Endothelial cell of umbilical vein (primary cell): ENCODE measurements around the gene C4orf51. TPM values are rescaled to one million over a fixed set of nuclear protein-coding genes. Genes with fewer than 3 reads are reported as not detected.
A peak's percentile ranks its signal among the peaks of the same experiment; 100 is the strongest.

Experiments used
- BruUV-seq: library from RNA; stranded (reverse); fragments of 400-500 nt; replicated peaks from 2 replicates; lab custom pipeline; 2021; lab: Mats Ljungman, UMichigan
- CTCF ChIA-PET: fragments of 300-600, 350-600 bp; sonication (Branson Sonifier 250); formaldehyde crosslinking; loops from one replicate; lab custom pipeline; 2021; ENCODE audit warnings: antibody characterized with exemption, inconsistent platforms; lab: Charles Lee
- POLR2A ChIA-PET: fragments of 300-600, 350-600 bp; sonication (Branson Sonifier 250); formaldehyde crosslinking; loops from one replicate; lab custom pipeline; 2021; ENCODE audit warnings: antibody characterized with exemption, inconsistent platforms; lab: Charles Lee
- DNase-seq: peaks from one replicate; pipeline ENCODE4 v3.0.0-alpha.2; 2011; ENCODE audit warnings: low read depth, low spot score
- FAIRE-seq: peaks from 2 replicates; lab custom pipeline; 2011; peaks lifted over from hg19 to GRCh38; lab: Jason Lieb, UNC
- H2AFZ ChIP-seq: 2 replicates; pipeline ENCODE4 v1.6.0; 2012; ENCODE audit warnings: low read depth, low read length, control low read depth, inconsistent platforms
- H3K27ac ChIP-seq: 2 replicates; pipeline ENCODE4 v1.5.1; 2011; ENCODE audit warnings: low read depth, mild to moderate bottlenecking, control low read depth, low read length, moderate library complexity; ENCODE audit not compliant: insufficient read depth
- H3K27me3 ChIP-seq, 2 experiments: 2 replicates each; pipeline versions ENCODE4 v1.6.0 to v1.6.1; 2011; ENCODE audit warnings: low read length in 2 of 2, mixed read lengths in 1 of 2; ENCODE audit not compliant: control insufficient read depth in 2 of 2, insufficient read depth in 2 of 2
- H3K36me3 ChIP-seq, 2 experiments: 2 replicates in 1 of 2; 3 replicates in 1 of 2; pipeline ENCODE4 v1.5.1; 2011; ENCODE audit warnings: low read length in 2 of 2, mild to moderate bottlenecking in 1 of 2, moderate library complexity in 1 of 2; ENCODE audit not compliant: control insufficient read depth in 2 of 2, insufficient read depth in 2 of 2; ENCODE audit errors: extremely low read depth in 1 of 2
- H3K4me1 ChIP-seq: 3 replicates; pipeline ENCODE4 v1.5.1; 2011; ENCODE audit warnings: mild to moderate bottlenecking, low read length; ENCODE audit not compliant: control insufficient read depth, insufficient read depth; ENCODE audit errors: extremely low read depth
- H3K4me2 ChIP-seq: 2 replicates; pipeline ENCODE4 v1.6.1; 2011; ENCODE audit warnings: low read length, control low read depth, mixed read lengths; ENCODE audit not compliant: insufficient read depth
- H3K4me3 ChIP-seq, 3 experiments: fragments of 200-600 bp in 1 of 3; sonication (generic), shearing (Covaris generic) in 1 of 3; replicated peaks in 1 of 3; 2 replicates each; pipeline ENCODE4 v1.5.1; 2011 to 2016; ENCODE audit warnings: control low read depth in 3 of 3, low read length in 3 of 3, mild to moderate bottlenecking in 2 of 3, inconsistent platforms in 1 of 3, low read depth in 1 of 3, moderate library complexity in 1 of 3; ENCODE audit not compliant: insufficient read depth in 1 of 3
- H3K79me2 ChIP-seq: 2 replicates; pipeline ENCODE4 v1.6.0; 2012; ENCODE audit warnings: low read length, inconsistent platforms; ENCODE audit not compliant: control insufficient read depth, insufficient read depth
- H3K9ac ChIP-seq: replicated peaks from 2 replicates; pipeline ENCODE3; 2011; ENCODE audit warnings: low read length, control low read depth; ENCODE audit not compliant: insufficient read depth; ENCODE audit errors: extremely low read depth
- H3K9me1 ChIP-seq: replicated peaks from 3 replicates; pipeline ENCODE4 v1.6.0; 2011; ENCODE audit warnings: mild to moderate bottlenecking, low read length; ENCODE audit not compliant: control insufficient read depth, insufficient read depth; ENCODE audit errors: extremely low read depth
- H3K9me3 ChIP-seq: replicated peaks from 2 replicates; pipeline ENCODE4 v1.5.1; 2012; ENCODE audit warnings: low read length, inconsistent platforms; ENCODE audit not compliant: control insufficient read depth, insufficient read depth
- H4K20me1 ChIP-seq: replicated peaks from 2 replicates; pipeline ENCODE3; 2011; ENCODE audit warnings: mild to moderate bottlenecking, low read length; ENCODE audit not compliant: control insufficient read depth, insufficient read depth; ENCODE audit errors: extremely low read depth
- CTCF ChIP-seq, 2 donors: IDR thresholded peaks; 1 replicate in 1 of 2; 2 replicates in 1 of 2; pipeline ENCODE4 v1.5.1; 2011; ENCODE audit warnings: low read length in 2 of 2, mild to moderate bottlenecking in 2 of 2, moderate library complexity in 2 of 2, control low read depth in 1 of 2, inconsistent platforms in 1 of 2, low read depth in 1 of 2; ENCODE audit not compliant: insufficient read depth in 1 of 2; ENCODE audit errors: extremely low read depth in 1 of 2
- EZH2 ChIP-seq: IDR thresholded peaks from 2 replicates; pipeline ENCODE4 v1.6.1; 2012; ENCODE audit warnings: borderline replicate concordance, low read depth, mild to moderate bottlenecking, moderate library complexity, low read length, inconsistent platforms; ENCODE audit not compliant: severe bottlenecking
- FOS ChIP-seq: IDR thresholded peaks from 2 replicates; pipeline ENCODE4 v1.6.1; 2011; ENCODE audit warnings: mild to moderate bottlenecking, low read length, moderate library complexity, borderline replicate concordance; ENCODE audit not compliant: insufficient read depth
- GATA2 ChIP-seq: IDR thresholded peaks from 2 replicates; pipeline ENCODE4 v1.7.0; 2011; ENCODE audit warnings: low read depth, mild to moderate bottlenecking, moderate library complexity, mixed read lengths, low read length; ENCODE audit not compliant: insufficient read length, insufficient read depth
- JUN ChIP-seq: IDR thresholded peaks from 2 replicates; pipeline ENCODE4 v1.6.1; 2011; ENCODE audit warnings: borderline replicate concordance, low read depth; ENCODE audit not compliant: insufficient read length, insufficient read depth
- MAX ChIP-seq: IDR thresholded peaks from 2 replicates; pipeline ENCODE4 v1.6.1; 2011; ENCODE audit not compliant: insufficient read depth, insufficient read length
- MYC ChIP-seq: IDR thresholded peaks from one replicate; pipeline ENCODE4 v1.6.1; 2011; ENCODE audit warnings: mild to moderate bottlenecking, low read depth, low read length
- POLR2A ChIP-seq: IDR thresholded peaks from 2 replicates; pipeline ENCODE4 v1.6.1; 2012; ENCODE audit warnings: low read depth, mild to moderate bottlenecking, control low read depth, low read length
- POLR2AphosphoS5 ChIP-seq: IDR thresholded peaks from 2 replicates; pipeline ENCODE4 v1.6.1; 2012; ENCODE audit warnings: low read depth, mild to moderate bottlenecking, control low read depth, low read length, moderate library complexity; ENCODE audit not compliant: insufficient read depth
- dilution Hi-C: fragments of 300-500 bp; cut with MboI; formaldehyde crosslinking; loops from one replicate; pipeline ENCODE4 v1.15.0; 2019; ENCODE audit warnings: low sequenced_read_pairs; ENCODE audit not compliant: extremely low pct_ligation_motif_present
- intact Hi-C: fragments of 100-400 bp; cut with micrococcal nuclease; formaldehyde crosslinking; loops from one replicate; pipeline ENCODE4 v1.10.0; 2022
- polyA plus RNA-seq, 4 experiments: library from polyadenylated mRNA; depleted of rRNA in 3 of 4; stranded (reverse) in 3 of 4; unstranded in 1 of 4; fragments of >200 nt; gene quantifications; 2 replicates each; pipeline versions ENCODE4 v1.2.1 to v1.2.3, GENCODE V29; 2011 to 2012; ENCODE audit warnings: missing spikeins in 1 of 4
- total RNA-seq: library from RNA; stranded (reverse); gene quantifications from 2 replicates; pipeline ENCODE4 v1.2.3, GENCODE V29; 2021

The C4orf51 gene
- total and polyA plus RNA-seq, 2 donors (not counting 3 experiments of a cell fraction or from before 2014, with no cell fraction given), result not detected

GRCh38 chr4:145679520-145679919, 426 bp upstream of the C4orf51 start:
- ChIA-PET POLR2A (no interaction called here), CTCF (interaction anchor here (1.5 to 1.6 kb wide), 2 partner anchors 56 to 189 kb away, joined by 3 to 4 read pairs; no protein-coding TSS in a partner anchor)
- peak overlapping the region; percentile 13 for H3K27ac ChIP-seq
- no peak overlapping the region for H2AFZ ChIP-seq
- peak; percentile 66 for DNase-seq
- H4K20me1 ChIP-seq, result no peaks in the 10 kb centered on the region
- no peaks in the 10 kb centered on the region for H3K27me3 ChIP-seq
- H3K9me3 ChIP-seq, result no peaks in the 10 kb centered on the region
- peak overlapping the region; percentile 45 for H3K4me2 ChIP-seq
- H3K79me2 ChIP-seq, result no peaks in the 10 kb centered on the region
- peaks cover 10% of the 10 kb centered on the region for H3K4me1 ChIP-seq
- H3K4me3 ChIP-seq, result no peak overlapping the region
- TF ChIP-seq FOS (peak; percentile 56), POLR2A (no peak), EZH2 (no peak)
- intact Hi-C loops (loop anchor here (1.0 kb wide), 1 partner anchor 55 kb away; no protein-coding TSS in a partner anchor), dilution Hi-C loops (no loop called here)
- no peaks in the 10 kb centered on the region for H3K9me1 ChIP-seq
- no TSS peak for BruUV-seq
- no peaks in the 10 kb centered on the region for H3K36me3 ChIP-seq
- no peak overlapping the region for H3K9ac ChIP-seq
- FAIRE-seq, result peak; percentile 80

- Histone ChIP-seq H2AFZ (no peak overlapping the region), H3K9ac (no peak overlapping the region), H3K36me3 (no peaks in the 10 kb centered on the region), H3K4me2 (no peak overlapping the region), H4K20me1 (no peaks in the 10 kb centered on the region), H3K4me3 (no peak overlapping the region), H3K9me3 (no peaks in the 10 kb centered on the region), H3K79me2 (no peaks in the 10 kb centered on the region), H3K27ac (peak overlapping the region; percentile 2), H3K9me1 (no peaks in the 10 kb centered on the region), H3K4me1 (peaks cover 10% of the 10 kb centered on the region), H3K27me3 (no peaks in the 10 kb centered on the region)
- DNase-seq (no peak), FAIRE-seq (no peak)
- POLR2A ChIA-PET, result no interaction called here
- TF ChIP-seq POLR2AphosphoS5, result no peak
- TF ChIP-seq GATA2, result no peak
- no peak for TF ChIP-seq MYC
- TF ChIP-seq MAX, result no peak
- no peak for TF ChIP-seq POLR2A
- TF ChIP-seq EZH2, result no peak
- no peak for TF ChIP-seq FOS
- TF ChIP-seq JUN, result no peak
- TF ChIP-seq CTCF (IDR thresholded peaks at IDR 0.05; ENCODE audit: extremely low read depth in 1 of 2, insufficient read depth in 1 of 2, low read depth in 1 of 2, low read length in 2 of 2), result no peak
- CTCF ChIA-PET, result interaction anchor here (1.6 kb wide), 1 partner anchor 57 kb away, joined by 4 read pairs; no protein-coding TSS in a partner anchor
- intact Hi-C loops (no loop called here), dilution Hi-C loops (no loop called here)
- BruUV-seq, result no TSS peak
Observed at GRCh38 chr4:145680902-145681301, 956 bp downstream of the C4orf51 start.
